Breast epithelium (tissue), 4 donors: Measurements from ENCODE around the gene EBF3. TPM values are rescaled to one million over a fixed set of nuclear protein-coding genes. Genes with fewer than 3 reads are reported as not detected.

ENCODE experiments used
- DNase-seq, 2 donors: peaks; one replicate each; pipeline ENCODE4 v3.0.0-alpha.2; 2019; ENCODE audit warnings: low spot score in 2 of 2
- H3K27ac ChIP-seq, 2 donors: fragments of 200-600 bp; sonication (generic) in 1 of 2; one replicate each; pipeline ENCODE4 v1.5.1; 2016 to 2019; ENCODE audit warnings: mild to moderate bottlenecking in 1 of 2
- H3K27me3 ChIP-seq, 2 donors: fragments of 200-600 bp; sonication (generic) in 1 of 2; one replicate each; pipeline versions ENCODE4 v1.5.1 to v1.6.0; 2017 to 2019; ENCODE audit warnings: control low read depth in 1 of 2, mild to moderate bottlenecking in 1 of 2
- H3K36me3 ChIP-seq: fragments of 200-600 bp; one replicate; pipeline ENCODE4 v1.5.1; 2019
- H3K4me1 ChIP-seq, 2 donors: fragments of 200-600 bp; sonication (generic); one replicate each; pipeline ENCODE4 v1.5.1; 2016 to 2019; ENCODE audit warnings: control low read depth in 1 of 2
- H3K4me3 ChIP-seq, 3 donors: fragments of 200-600 bp; sonication (generic); 1 replicate in 2 of 3; 2 replicates in 1 of 3; pipeline ENCODE4 v1.5.1; 2016 to 2019; ENCODE audit warnings: mild to moderate bottlenecking in 3 of 3, moderate library complexity in 2 of 3
- H3K9me3 ChIP-seq, 2 donors: fragments of 200-600 bp; sonication (generic) in 1 of 2; one replicate each; pipeline ENCODE4 v1.5.1; 2016 to 2019; ENCODE audit warnings: control low read depth in 1 of 2
- CTCF ChIP-seq, 3 donors: fragments of 450-650 bp; IDR thresholded peaks; one replicate each; pipeline ENCODE4 v1.5.1; 2016 to 2017; ENCODE audit warnings: antibody characterized with exemption in 3 of 3, mild to moderate bottlenecking in 3 of 3, moderate library complexity in 3 of 3
- POLR2A ChIP-seq: fragments of 450-650 bp; IDR thresholded peaks from one replicate; pipeline ENCODE4 v1.6.1; 2016; ENCODE audit warnings: antibody characterized with exemption, mild to moderate bottlenecking, moderate library complexity
- POLR2AphosphoS5 ChIP-seq, 3 donors: sonication (generic); formaldehyde crosslinking; IDR thresholded peaks; one replicate each; pipeline ENCODE4 v1.6.1; 2017; ENCODE audit warnings: antibody characterized with exemption in 3 of 3
- intact Hi-C: fragments of 100-400 bp; cut with DNase I; formaldehyde crosslinking; loops from one replicate; pipeline ENCODE4 v1.15.1; 2023; ENCODE audit warnings: low total_unique reads
- total RNA-seq, 3 donors: library from RNA; depleted of rRNA; stranded (reverse); fragments of >200 nt; gene quantifications; one replicate each; pipeline ENCODE4 v1.1.0, GENCODE V29; 2016

EBF3 gene
- total RNA-seq, 3 donors from 2014 or later: 4.2 to 28.0 (median 6.6) TPM

GRCh38 chr10:129857242-129857960 lies 106.7 kb downstream of the EBF3 start:
- no peak overlapping the region for H3K27ac ChIP-seq
- no peaks in the 10 kb centered on the region for H3K4me1 ChIP-seq
- TF ChIP-seq POLR2A (no peak), POLR2AphosphoS5 (IDR thresholded peaks at IDR 0.05) (no peak), CTCF (IDR thresholded peaks at IDR 0.05) (no peak)
- H3K4me3 ChIP-seq: no peak overlapping the region
- no peaks in the 10 kb centered on the region for H3K27me3 ChIP-seq
- H3K9me3 ChIP-seq: peaks cover 0 to 5% of the 10 kb centered on the region in 2 donors
- no peaks in the 10 kb centered on the region for H3K36me3 ChIP-seq
- no peak for DNase-seq
- intact Hi-C loops: no loop called here

- TF ChIP-seq POLR2AphosphoS5 (IDR thresholded peaks at IDR 0.05) (no peak), CTCF (IDR thresholded peaks at IDR 0.05) (no peak), POLR2A (no peak)
- intact Hi-C loops: no loop called here
- H3K4me1 ChIP-seq: no peaks in the 10 kb centered on the region
- no peak overlapping the region for H3K27ac ChIP-seq
- H3K27me3 ChIP-seq: peaks cover 0 to under 1% of the 10 kb centered on the region in 2 donors
- H3K36me3 ChIP-seq: no peaks in the 10 kb centered on the region
- DNase-seq: no peak
- peaks cover 0 to 5% of the 10 kb centered on the region in 2 donors for H3K9me3 ChIP-seq
- no peak overlapping the region for H3K4me3 ChIP-seq
Measured at GRCh38 chr10:129855836-129856563, 108.1 kb downstream of the EBF3 start.

GRCh38 chr10:129854796-129855705 lies 109.0 kb downstream of the EBF3 start:
- Histone ChIP-seq H3K27me3 (peaks cover 0 to 5% of the 10 kb centered on the region in 2 donors), H3K36me3 (no peaks in the 10 kb centered on the region), H3K4me1 (no peaks in the 10 kb centered on the region), H3K9me3 (peaks cover 0 to 5% of the 10 kb centered on the region in 2 donors), H3K4me3 (no peak overlapping the region), H3K27ac (no peak overlapping the region)
- intact Hi-C loops: no loop called here
- no peak for DNase-seq
- no peak for TF ChIP-seq POLR2A
- no peak for TF ChIP-seq CTCF (IDR thresholded peaks at IDR 0.05)
- TF ChIP-seq POLR2AphosphoS5 (IDR thresholded peaks at IDR 0.05): no peak

- H3K4me1 ChIP-seq: no peaks in the 10 kb centered on the region
- intact Hi-C loops: no loop called here
- no peak overlapping the region for H3K4me3 ChIP-seq
- DNase-seq: no peak
- H3K9me3 ChIP-seq: peaks cover 0 to 5% of the 10 kb centered on the region in 2 donors
- no peak overlapping the region for H3K27ac ChIP-seq
- peaks cover 0 to 5% of the 10 kb centered on the region in 2 donors for H3K27me3 ChIP-seq
- no peaks in the 10 kb centered on the region for H3K36me3 ChIP-seq
- TF ChIP-seq POLR2A: no peak
- no peak for TF ChIP-seq CTCF (IDR thresholded peaks at IDR 0.05)
- TF ChIP-seq POLR2AphosphoS5 (IDR thresholded peaks at IDR 0.05): no peak
Measured at GRCh38 chr10:129854158-129854557, 109.9 kb downstream of the EBF3 start.
